HL-60/S4 (cell line): ENCODE measurements around the gene AUTS2.
"Not testable (repeated sequence)": the region's sequence is repeated elsewhere in the genome, so short reads cannot be mapped to it uniquely, and the experiment has no call there.

Source experiments
- in situ Hi-C: fragments of 300-500 bp; cut with MboI; formaldehyde crosslinking; loops from 2 replicates; pipeline ENCODE4 v1.14.3; 2022; ENCODE audit warnings: low sequenced_read_pairs

Gene AUTS2

DNA sequence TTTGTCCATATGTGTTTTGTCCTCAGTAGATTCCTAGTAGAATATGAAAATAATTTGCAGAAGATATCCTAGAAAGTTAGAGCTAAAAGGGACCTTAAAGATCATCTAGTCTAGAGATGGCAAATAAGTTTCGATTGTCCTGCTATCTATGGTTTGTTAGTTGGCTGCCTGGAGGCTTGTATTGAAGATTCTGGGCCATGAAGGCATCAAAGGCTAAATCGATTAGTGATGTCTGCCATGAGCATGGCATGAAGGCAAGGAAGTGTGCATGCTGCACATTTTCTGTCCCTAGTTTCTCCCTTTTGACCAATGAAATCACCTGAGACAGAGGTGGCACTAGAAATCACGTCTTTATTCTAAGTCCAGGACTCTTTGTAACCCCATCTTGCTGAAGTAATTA is 979.9 kb downstream of the AUTS2 start:
- in situ Hi-C loops = no loop called here

- in situ Hi-C loops = no loop called here
These were observed 981.3 kb downstream of the AUTS2 start for GRCh38 chr7:70579397-70580097.

GRCh38 chr7:70580161-70580560 is 981.9 kb downstream of the AUTS2 start:
- in situ Hi-C loops = no loop called here

- in situ Hi-C loops = no loop called here
These were observed 984.9 kb downstream of the AUTS2 start for GRCh38 chr7:70582927-70583895.

GRCh38 chr7:70583965-70584883 is 985.9 kb downstream of the AUTS2 start:
- in situ Hi-C loops = no loop called here

DNA sequence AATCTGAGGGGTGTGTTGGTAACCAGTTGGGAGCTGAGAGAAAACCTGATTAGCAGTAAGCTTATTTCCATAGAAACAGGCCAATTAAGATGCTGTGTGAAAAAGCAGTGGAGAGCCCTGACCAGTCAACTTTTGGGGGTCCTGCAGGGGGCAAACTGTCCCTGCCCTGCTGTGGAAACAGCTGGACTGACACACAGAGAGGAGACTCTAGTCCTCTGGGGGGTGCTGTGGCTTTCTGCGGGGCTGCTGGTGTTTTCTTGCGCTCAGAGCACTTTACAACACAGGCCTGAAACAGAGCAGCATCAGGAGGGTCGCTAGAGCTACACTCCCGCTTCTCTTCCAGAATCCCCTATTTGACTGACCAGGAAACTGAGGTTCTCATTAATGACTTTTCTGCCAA is 986.8 kb downstream of the AUTS2 start:
- in situ Hi-C loops = no loop called here

- in situ Hi-C loops = no loop called here
These were observed 988.5 kb downstream of the AUTS2 start for GRCh38 chr7:70586822-70587221.

DNA sequence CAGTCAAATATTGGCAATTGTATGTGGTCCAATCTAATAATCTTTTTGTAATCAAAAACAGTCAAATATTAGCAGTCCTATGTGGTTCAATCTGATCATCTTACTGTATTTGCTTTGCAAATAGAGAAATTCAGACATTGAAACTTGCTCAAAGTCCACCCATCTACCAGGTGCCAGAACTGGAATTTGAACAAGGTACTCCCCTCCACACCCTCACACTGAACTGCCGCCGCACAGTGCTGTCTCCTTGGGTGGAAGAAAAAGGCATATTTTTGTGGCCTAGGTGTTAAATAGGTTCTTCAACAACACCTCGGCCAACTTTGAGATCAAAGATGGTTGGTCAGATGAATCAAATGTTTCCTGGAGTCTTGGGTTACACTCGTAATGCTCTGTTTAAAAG is 989.5 kb downstream of the AUTS2 start:
- in situ Hi-C loops = no loop called here

DNA sequence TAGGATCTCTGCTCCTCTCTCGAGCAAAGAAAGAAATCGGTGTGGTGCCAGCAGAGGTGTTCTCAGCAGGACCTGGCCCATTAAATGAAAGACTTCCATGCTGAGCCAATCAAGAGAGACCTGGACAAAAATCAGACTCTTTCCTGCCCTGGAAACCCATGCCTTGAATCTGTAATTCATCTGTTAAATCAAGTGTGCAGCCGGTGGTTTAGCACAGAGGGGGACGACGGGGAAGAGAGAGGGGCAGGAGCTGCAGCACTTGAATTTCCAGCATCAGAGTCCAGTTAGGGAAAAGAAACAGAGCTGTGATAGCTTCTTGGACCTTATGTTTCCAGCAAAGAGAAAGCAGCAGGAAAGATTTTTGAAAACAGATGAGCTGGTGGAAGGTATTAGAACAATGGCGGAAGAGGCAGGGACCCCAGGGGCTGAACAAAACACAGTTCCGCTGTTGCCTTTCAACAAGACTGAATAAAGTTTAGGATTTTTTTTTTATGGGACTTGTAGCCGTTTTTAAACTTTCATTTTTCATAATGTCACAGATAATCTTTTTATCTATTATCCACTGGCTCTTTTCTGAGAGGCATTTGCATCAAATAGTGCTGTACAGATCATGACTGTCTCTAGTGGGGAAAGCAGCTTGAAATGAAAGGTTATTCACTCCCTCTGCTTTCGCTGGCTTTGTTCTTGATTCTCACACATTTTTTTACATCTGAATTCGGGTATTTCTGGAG is 990.1 kb downstream of the AUTS2 start:
- in situ Hi-C loops = no loop called here

DNA sequence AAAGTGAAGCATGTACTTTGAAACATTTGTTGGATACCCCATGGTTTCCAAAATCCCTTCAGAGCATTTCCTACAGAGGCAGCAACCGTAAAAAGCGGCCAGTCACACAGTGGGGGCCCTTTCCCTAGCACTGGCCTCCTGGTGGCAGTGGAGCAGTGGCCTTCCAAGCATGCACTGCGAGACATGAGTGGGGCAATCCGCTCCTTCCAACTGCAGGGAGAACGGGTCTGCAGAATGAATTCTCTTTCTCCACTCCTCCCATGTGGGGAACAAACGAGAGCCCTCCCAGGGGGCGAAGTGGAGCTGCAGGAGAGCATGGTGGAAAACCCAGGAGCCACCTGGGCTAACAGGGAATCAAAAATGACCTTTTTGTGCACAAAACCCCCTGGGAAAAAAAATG is 990.7 kb downstream of the AUTS2 start:
- in situ Hi-C loops = no loop called here

DNA sequence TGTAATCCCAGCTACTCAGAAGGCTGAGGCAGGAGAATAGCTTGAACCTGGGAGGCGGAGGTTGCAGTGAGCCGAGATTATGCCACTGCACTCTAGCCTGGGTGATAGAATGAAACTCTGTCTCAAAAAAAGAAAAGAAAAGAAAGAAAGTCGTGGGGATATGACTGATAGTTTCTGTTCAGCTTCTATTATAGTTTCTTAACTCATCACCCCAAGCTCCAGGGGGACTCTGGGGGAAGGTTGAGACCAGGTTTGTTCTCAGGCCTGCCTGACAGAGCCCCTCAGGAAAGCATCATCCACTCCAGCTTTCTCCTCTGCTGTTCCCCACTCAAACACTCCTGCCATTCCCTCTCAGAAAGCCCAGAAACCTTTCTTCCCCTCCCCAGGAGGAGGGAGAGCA is 991.3 kb downstream of the AUTS2 start:
- in situ Hi-C loops = no loop called here

GRCh38 chr7:70590126-70590854 is 992.0 kb downstream of the AUTS2 start:
- in situ Hi-C loops = no loop called here

- in situ Hi-C loops = no loop called here
These were observed 993.4 kb downstream of the AUTS2 start for GRCh38 chr7:70591643-70592042.

GRCh38 chr7:70592171-70592570 is 993.9 kb downstream of the AUTS2 start:
- in situ Hi-C loops = no loop called here

GRCh38 chr7:70594170-70594569 is 995.9 kb downstream of the AUTS2 start:
- in situ Hi-C loops = no loop called here

GRCh38 chr7:70594885-70595284 is 996.6 kb downstream of the AUTS2 start:
- in situ Hi-C loops = not testable (repeated sequence)

- in situ Hi-C loops = no loop called here
These were observed 997.1 kb downstream of the AUTS2 start for GRCh38 chr7:70595370-70595754.

DNA sequence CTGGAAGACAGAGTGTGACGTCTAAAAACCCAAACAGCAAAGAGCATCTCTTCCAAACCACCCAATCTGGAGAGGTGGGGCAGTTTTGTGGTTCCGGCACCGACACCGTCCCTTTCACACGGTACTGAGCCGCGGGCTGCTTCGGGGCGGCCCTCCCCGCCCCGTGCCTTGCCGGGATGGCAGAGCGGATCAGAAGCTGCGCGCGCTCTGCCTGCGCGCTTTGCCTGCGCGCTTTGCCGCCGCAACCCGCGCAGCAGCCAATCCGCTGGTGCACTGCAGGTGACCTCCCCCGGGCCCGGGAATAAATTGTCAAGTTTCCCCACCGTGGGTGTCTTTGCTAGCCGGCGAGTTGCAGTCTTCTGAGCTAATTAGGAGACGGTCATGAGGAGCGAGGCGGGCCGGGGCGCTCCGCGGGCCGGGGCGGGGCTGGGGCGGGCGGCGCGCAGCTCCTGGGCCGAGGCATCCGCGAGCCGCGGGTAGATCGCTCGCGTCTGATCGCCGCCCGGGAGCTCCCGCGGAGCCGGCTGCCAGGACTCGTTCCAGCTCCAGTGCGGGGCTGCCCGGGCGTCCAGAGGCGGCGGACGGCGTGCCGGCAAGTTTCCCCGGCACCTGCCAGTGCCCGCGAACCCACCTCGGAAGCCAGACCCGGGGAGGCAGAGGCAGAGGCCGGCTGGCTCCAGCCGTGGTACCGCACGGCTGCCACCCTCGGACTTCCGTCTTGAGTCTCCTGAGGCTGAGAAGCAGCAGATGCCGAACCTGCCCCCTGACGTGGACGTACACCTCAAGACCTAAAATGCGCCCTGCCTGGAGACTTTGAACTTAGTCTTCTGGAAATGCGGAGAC is 997.7 kb downstream of the AUTS2 start:
- in situ Hi-C loops = no loop called here

- in situ Hi-C loops = no loop called here
These were observed 998.3 kb downstream of the AUTS2 start for GRCh38 chr7:70596598-70596913.
